CD4-positive, alpha-beta T cell (primary cell): ENCODE data around the gene PRRT3. TPM values are rescaled to one million over a fixed set of nuclear protein-coding genes. Genes with fewer than 3 reads are reported as not detected.

Source experiments
- ATAC-seq: fragments of 200-7000 bp; cut with Tn5 transposase; one replicate; pipeline ENCODE4 v1.10.0; 2022; ENCODE audit warnings: mild to moderate bottlenecking; ENCODE audit not compliant: poor library complexity
- CTCF ChIA-PET: fragments of 350-600 bp; sonication (Branson Sonifier 250); formaldehyde crosslinking; loops from one replicate; lab custom pipeline; 2021; ENCODE audit warnings: antibody characterized with exemption, inconsistent platforms; lab: Charles Lee
- POLR2A ChIA-PET: fragments of 350-600 bp; sonication (Branson Sonifier 250); formaldehyde crosslinking; loops from one replicate; lab custom pipeline; 2021; ENCODE audit warnings: antibody characterized with exemption, inconsistent platforms; lab: Charles Lee
- DNase-seq, 14 experiments: peaks; one replicate each; pipeline ENCODE4 v3.0.0-alpha.2; 2013 to 2020; ENCODE audit warnings: mixed read lengths in 2 of 14
- H3K27ac ChIP-seq, 2 donors: one replicate each; pipeline versions ENCODE4 v1.5.1 to v1.7.0; 2013; ENCODE audit warnings: low read length in 2 of 2, low read depth in 1 of 2, mild to moderate bottlenecking in 1 of 2
- H3K27me3 ChIP-seq, 2 experiments: 1 replicate in 1 of 2; 2 replicates in 1 of 2; pipeline versions ENCODE4 v1.6.1 to v1.7.0; 2013; ENCODE audit warnings: low read length in 2 of 2, control low read depth in 1 of 2, mild to moderate bottlenecking in 1 of 2, moderate library complexity in 1 of 2; ENCODE audit not compliant: insufficient read depth in 2 of 2, control insufficient read depth in 1 of 2
- H3K36me3 ChIP-seq: one replicate; pipeline ENCODE4 v1.6.1; 2013; ENCODE audit warnings: low read length, control low read depth; ENCODE audit not compliant: insufficient read depth
- H3K4me1 ChIP-seq: one replicate; pipeline ENCODE4 v1.6.1; 2013; ENCODE audit warnings: low read length, control low read depth; ENCODE audit not compliant: insufficient read depth
- H3K4me3 ChIP-seq: one replicate; pipeline ENCODE4 v1.5.1; 2013; ENCODE audit warnings: mild to moderate bottlenecking, low read length, moderate library complexity
- H3K9me3 ChIP-seq, 2 experiments: 1 replicate in 1 of 2; 2 replicates in 1 of 2; pipeline versions ENCODE4 v1.6.1 to v1.7.0; 2013; ENCODE audit warnings: low read length in 2 of 2, mild to moderate bottlenecking in 2 of 2, control low read depth in 1 of 2, moderate library complexity in 1 of 2; ENCODE audit not compliant: control insufficient read depth in 1 of 2, insufficient read depth in 1 of 2
- H3K27ac Mint-ChIP-seq: one replicate; pipeline ENCODE4 v1.8.0; 2020; ENCODE audit warnings: mixed read lengths
- H3K27me3 Mint-ChIP-seq: one replicate; pipeline ENCODE4 v1.8.0; 2021; ENCODE audit warnings: mixed read lengths
- H3K36me3 Mint-ChIP-seq: one replicate; pipeline ENCODE4 v1.8.0; 2021; ENCODE audit warnings: low read depth, mixed read lengths
- H3K4me1 Mint-ChIP-seq: one replicate; pipeline ENCODE4 v1.8.0; 2021; ENCODE audit warnings: low read depth, mixed read lengths
- H3K4me3 Mint-ChIP-seq: one replicate; pipeline ENCODE4 v1.8.0; 2020; ENCODE audit warnings: mild to moderate bottlenecking, mixed read lengths
- H3K9me3 Mint-ChIP-seq: one replicate; pipeline ENCODE4 v1.8.0; 2020; ENCODE audit warnings: mixed read lengths
- CTCF ChIP-seq: fragments of 200-600 bp; IDR thresholded peaks from one replicate; pipeline ENCODE4 v1.8.0; 2022; ENCODE audit warnings: antibody characterized with exemption, mild to moderate bottlenecking
- intact Hi-C, 2 experiments: fragments of 100-400 bp; cut with DNase I in 1 of 2; cut with micrococcal nuclease in 1 of 2; formaldehyde crosslinking; loops; one replicate each; pipeline versions ENCODE4 v1.15.1 to v1.9.0; 2023 to 2025; cut with DNase I, micrococcal nuclease
- total RNA-seq, 174 experiments: library from RNA in 2 of 174; stranded (reverse) in 2 of 174; gene quantifications; one replicate each; pipeline ENCODE4 v1.2.3 and lab custom pipeline; 2021 to 2026

The PRRT3 gene
- total RNA-seq, 2 experiments from 2014 or later: 6.3 to 8.3 TPM

- ChIA-PET CTCF (no interaction called here), POLR2A (interaction anchor here (0.8 kb wide), 1 partner anchor 129 kb away, joined by 3 read pairs; no protein-coding TSS in a partner anchor)
- H3K4me1 ChIP-seq: peaks cover 33% of the 10 kb centered on the region
- no peaks in the 10 kb centered on the region for H3K9me3 ChIP-seq
- Mint-ChIP-seq H3K27ac (no peak overlapping the region), H3K4me1 (peaks cover 44% of the 10 kb centered on the region), H3K27me3 (no peaks in the 10 kb centered on the region), H3K9me3 (no peaks in the 10 kb centered on the region), H3K4me3 (no peak overlapping the region), H3K36me3 (peaks cover 50% of the 10 kb centered on the region)
- H3K36me3 ChIP-seq: peaks cover 36% of the 10 kb centered on the region
- intact Hi-C loops: loop anchor here in 1 of 2 experiments (10.0 kb wide), 2 partner anchors 207 to 347 kb away; partner anchors contain the start of gene VHL
- no peaks in the 10 kb centered on the region for H3K27me3 ChIP-seq
- no peak overlapping the region for H3K4me3 ChIP-seq
- no peak overlapping the region for H3K27ac ChIP-seq
- no peak for DNase-seq
- no peak for TF ChIP-seq CTCF
- ATAC-seq: no peak
Observed at GRCh38 chr3:9937486-9938238, 14.5 kb downstream of the PRRT3 start.

GRCh38 chr3:9935966-9936510 lies 16.2 kb downstream of the PRRT3 start:
- Histone ChIP-seq H3K27ac (no peak overlapping the region), H3K36me3 (peaks cover 30% of the 10 kb centered on the region), H3K4me1 (peaks cover 45% of the 10 kb centered on the region), H3K4me3 (no peak overlapping the region), H3K9me3 (no peaks in the 10 kb centered on the region), H3K27me3 (no peaks in the 10 kb centered on the region)
- ATAC-seq: no peak
- CTCF ChIA-PET: interaction anchor here (1.9 kb wide), 1 partner anchor 15 kb away, joined by 4 read pairs; the partner anchor contains the start of gene PRRT3
- no peaks in the 10 kb centered on the region for H3K27me3 Mint-ChIP-seq
- peaks cover 38% of the 10 kb centered on the region for H3K36me3 Mint-ChIP-seq
- POLR2A ChIA-PET: interaction anchor here (4.1 to 5.1 kb wide), 2 partner anchors 11 to 15 kb away, joined by 66 to 86 read pairs; partner anchors contain the start of gene PRRT3
- DNase-seq: no peak
- no peak for TF ChIP-seq CTCF
- H3K4me3 Mint-ChIP-seq: no peak overlapping the region
- intact Hi-C loops: loop anchor here (2.0 to 10.0 kb wide), 3 partner anchors 51 to 349 kb away; partner anchors contain the start of genes EMC3 (in 1 of the 2) and VHL (in 1 of the 2)
- H3K27ac Mint-ChIP-seq: peak overlapping the region; percentile 99
- no peaks in the 10 kb centered on the region for H3K9me3 Mint-ChIP-seq
- peaks cover 57% of the 10 kb centered on the region for H3K4me1 Mint-ChIP-seq

GRCh38 chr3:9934993-9935392 lies 17.2 kb downstream of the PRRT3 start:
- Mint-ChIP-seq H3K36me3 (peaks cover 37% of the 10 kb centered on the region), H3K9me3 (no peaks in the 10 kb centered on the region), H3K27me3 (no peaks in the 10 kb centered on the region), H3K4me1 (peaks cover 65% of the 10 kb centered on the region), H3K4me3 (peak overlapping the region; percentile 99), H3K27ac (peak overlapping the region; percentile 99)
- Histone ChIP-seq H3K27me3 (no peaks in the 10 kb centered on the region), H3K4me3 (no peak overlapping the region), H3K36me3 (peaks cover 27% of the 10 kb centered on the region), H3K4me1 (peaks cover 45% of the 10 kb centered on the region), H3K27ac (no peak overlapping the region), H3K9me3 (no peaks in the 10 kb centered on the region)
- intact Hi-C loops: loop anchor here (2.0 to 10.0 kb wide), 7 partner anchors 52 to 538 kb away; partner anchors contain the start of genes EMC3 (in 1 of the 2), RPUSD3 (in 1 of the 2), SEC13 (in 1 of the 2) and SETD5 (in 1 of the 2)
- ATAC-seq (no peak), DNase-seq (no peak)
- ChIA-PET CTCF (interaction anchor here (1.9 kb wide), 1 partner anchor 17 kb away, joined by 4 read pairs; the partner anchor contains the start of gene PRRT3), POLR2A (interaction anchor here (0.7 to 5.1 kb wide), 5 partner anchors 12 to 53 kb away, joined by 3 to 86 read pairs (median 18); partner anchors contain the start of genes JAGN1 and PRRT3)
- TF ChIP-seq CTCF: no peak
